HG03064 (cell line): ENCODE measurements around the gene ISG20.

Experiments used
- ATAC-seq: cut with Tn5 transposase; IDR thresholded peaks from one replicate; pipeline ENCODE4 v1.9.1; 2021; ENCODE audit warnings: low read depth; ENCODE audit not compliant: unreplicated experiment

The ISG20 gene

GRCh38 chr15:88638626-88639372, at the start of gene ISG20:
TSS of gene ISG20 (plus strand) at chr15:88639016. CDS start at chr15:88639367, 351 bp downstream.
- ATAC-seq, result peak; percentile 64

- ATAC-seq, result no peak
Measured at GRCh38 chr15:88590759-88591158, 48.1 kb upstream of the ISG20 start.

- no peak for ATAC-seq
Measured at GRCh38 chr15:88591384-88591783, 47.4 kb upstream of the ISG20 start.

GRCh38 chr15:88603885-88604284, 34.9 kb upstream of the ISG20 start:
- ATAC-seq, result no peak

GRCh38 chr15:88604381-88605188, 34.2 kb upstream of the ISG20 start:
- no peak for ATAC-seq

GRCh38 chr15:88605189-88606069, 33.4 kb upstream of the ISG20 start:
- ATAC-seq, result no peak

GRCh38 chr15:88606070-88606794, 32.6 kb upstream of the ISG20 start:
- no peak for ATAC-seq

GRCh38 chr15:88607951-88608350, 30.9 kb upstream of the ISG20 start:
- no peak for ATAC-seq

- no peak for ATAC-seq
Measured at GRCh38 chr15:88608607-88609181, 30.1 kb upstream of the ISG20 start.

- ATAC-seq, result no peak
Measured at GRCh38 chr15:88609344-88610090, 29.3 kb upstream of the ISG20 start.

- ATAC-seq, result no peak
Measured at GRCh38 chr15:88610701-88611231, 28.1 kb upstream of the ISG20 start.

- ATAC-seq, result no peak
Measured at GRCh38 chr15:88612186-88612796, 26.5 kb upstream of the ISG20 start.

GRCh38 chr15:88613074-88613944, 25.5 kb upstream of the ISG20 start:
- no peak for ATAC-seq

- ATAC-seq, result no peak
Measured at GRCh38 chr15:88615303-88616107, 23.3 kb upstream of the ISG20 start.

- ATAC-seq, result no peak
Measured at GRCh38 chr15:88616240-88616639, 22.6 kb upstream of the ISG20 start.

GRCh38 chr15:88617031-88617722, 21.6 kb upstream of the ISG20 start:
- ATAC-seq, result no peak
